GM06990 (cell line): Measurements from ENCODE around the gene NDUFA8.

Experiments used
- DNase-seq: peaks from one replicate; pipeline ENCODE4 v3.0.0-alpha.2; 2011; ENCODE audit not compliant: insufficient read length; ENCODE audit errors: extremely low read depth
- H3K27me3 ChIP-seq: replicated peaks from 2 replicates; pipeline ENCODE4 v1.6.0; 2011; ENCODE audit warnings: low read length; ENCODE audit not compliant: control insufficient read depth, insufficient read depth
- H3K36me3 ChIP-seq: 2 replicates; pipeline ENCODE4 v1.5.1; 2011; ENCODE audit warnings: low read length; ENCODE audit not compliant: control insufficient read depth, insufficient read depth
- H3K4me3 ChIP-seq: replicated peaks from 2 replicates; pipeline ENCODE4 v1.5.1; 2011; ENCODE audit warnings: low read depth, mild to moderate bottlenecking, control low read depth, low read length
- TF ChIP-seq, protein P1 (sequence below): IDR thresholded peaks from 2 replicates; pipeline ENCODE4 v1.5.1; 2011; ENCODE audit warnings: low read length, control low read depth, mild to moderate bottlenecking, inconsistent platforms; ENCODE audit not compliant: insufficient read depth, poor library complexity, severe bottlenecking

The NDUFA8 gene

DNA sequence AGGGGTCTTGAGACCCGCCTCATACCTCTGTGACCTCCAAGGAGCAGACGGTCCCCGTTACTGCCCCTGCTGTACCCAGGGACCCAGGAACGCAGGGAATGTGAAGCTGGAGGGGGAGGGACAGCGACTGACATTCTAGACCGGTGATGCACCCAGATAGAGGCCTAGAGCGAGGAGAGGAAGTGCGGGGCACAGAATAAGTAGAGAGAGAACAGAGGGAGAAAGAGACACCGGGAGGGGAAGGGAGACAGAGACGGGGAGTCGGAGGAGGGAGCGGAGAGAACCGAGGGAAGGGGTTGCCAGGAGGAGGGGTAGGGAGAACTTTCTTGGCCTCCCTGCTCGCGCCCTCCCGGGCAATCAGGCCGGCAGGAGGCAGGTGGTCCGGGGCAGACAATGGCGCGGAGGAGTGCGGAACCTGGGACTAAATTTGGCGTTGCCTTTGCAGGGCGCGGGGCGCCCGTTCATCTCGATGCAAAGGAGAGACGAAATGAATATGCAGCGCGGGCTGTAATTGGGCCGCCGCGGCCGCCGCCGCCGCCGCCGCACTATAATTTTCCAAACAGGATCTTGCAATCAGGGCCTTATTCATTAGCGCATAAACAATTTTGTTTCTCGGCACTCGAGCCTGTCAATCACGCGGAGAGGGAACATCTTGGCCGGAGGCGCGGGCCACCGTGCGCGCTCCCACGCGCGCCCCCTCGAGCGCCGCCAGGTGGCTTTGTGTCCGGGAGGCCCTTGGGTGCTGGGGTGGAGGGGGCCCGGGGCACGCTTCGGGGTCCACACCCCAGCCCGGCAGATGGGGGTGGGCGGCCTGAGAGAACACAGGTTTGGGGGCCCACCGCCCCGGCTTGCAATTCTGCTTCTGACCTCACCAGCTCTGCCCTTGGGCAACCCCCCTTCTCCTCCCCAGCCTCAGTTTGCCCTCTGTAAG is 33.0 kb downstream of the NDUFA8 start:
- H3K27me3 ChIP-seq: peaks cover 1% of the 10 kb centered on the region
- DNase-seq: no peak
- TF ChIP-seq, protein P1, sequence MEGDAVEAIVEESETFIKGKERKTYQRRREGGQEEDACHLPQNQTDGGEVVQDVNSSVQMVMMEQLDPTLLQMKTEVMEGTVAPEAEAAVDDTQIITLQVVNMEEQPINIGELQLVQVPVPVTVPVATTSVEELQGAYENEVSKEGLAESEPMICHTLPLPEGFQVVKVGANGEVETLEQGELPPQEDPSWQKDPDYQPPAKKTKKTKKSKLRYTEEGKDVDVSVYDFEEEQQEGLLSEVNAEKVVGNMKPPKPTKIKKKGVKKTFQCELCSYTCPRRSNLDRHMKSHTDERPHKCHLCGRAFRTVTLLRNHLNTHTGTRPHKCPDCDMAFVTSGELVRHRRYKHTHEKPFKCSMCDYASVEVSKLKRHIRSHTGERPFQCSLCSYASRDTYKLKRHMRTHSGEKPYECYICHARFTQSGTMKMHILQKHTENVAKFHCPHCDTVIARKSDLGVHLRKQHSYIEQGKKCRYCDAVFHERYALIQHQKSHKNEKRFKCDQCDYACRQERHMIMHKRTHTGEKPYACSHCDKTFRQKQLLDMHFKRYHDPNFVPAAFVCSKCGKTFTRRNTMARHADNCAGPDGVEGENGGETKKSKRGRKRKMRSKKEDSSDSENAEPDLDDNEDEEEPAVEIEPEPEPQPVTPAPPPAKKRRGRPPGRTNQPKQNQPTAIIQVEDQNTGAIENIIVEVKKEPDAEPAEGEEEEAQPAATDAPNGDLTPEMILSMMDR: no peak
- H3K4me3 ChIP-seq: no peak overlapping the region
- no peaks in the 10 kb centered on the region for H3K36me3 ChIP-seq

DNA sequence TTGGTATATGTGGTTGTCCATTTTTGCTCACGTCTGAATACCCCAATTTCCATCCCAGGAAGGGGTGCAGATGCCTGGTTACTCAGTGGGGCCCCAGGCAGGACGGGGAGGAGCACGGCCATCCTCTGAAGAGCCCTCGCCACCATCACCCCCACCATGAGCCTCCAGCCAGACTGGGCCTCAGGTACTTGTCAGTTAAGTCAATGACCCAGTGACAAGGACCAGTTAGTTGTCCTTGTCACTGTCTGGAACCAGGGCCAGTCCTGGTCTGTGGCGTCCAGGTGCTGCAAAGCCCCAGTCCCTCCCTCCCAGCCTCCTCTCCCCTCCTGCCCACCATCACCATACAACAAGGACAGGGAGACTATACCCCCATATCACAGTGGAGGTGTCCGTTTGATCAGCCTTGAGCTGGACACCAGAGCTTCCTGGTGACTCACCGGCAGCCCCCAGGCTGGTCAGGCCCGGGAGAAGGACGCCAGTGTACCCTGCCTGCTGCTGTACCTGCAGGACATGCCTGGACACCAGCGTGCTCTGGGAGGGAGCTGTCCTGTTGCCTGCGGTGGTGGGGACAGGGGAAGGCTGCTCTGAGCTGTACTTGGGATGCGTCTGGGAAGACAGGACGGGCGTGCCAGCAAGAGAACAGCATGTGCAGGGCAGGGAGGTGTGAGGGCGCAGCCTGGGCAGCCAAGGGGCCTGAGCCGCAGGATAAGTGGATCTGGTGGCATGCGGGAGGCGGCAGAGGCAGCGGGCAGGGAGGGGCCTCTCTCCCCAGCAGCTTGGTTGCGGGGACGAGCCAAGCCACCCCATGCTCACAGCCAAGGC is 33.9 kb downstream of the NDUFA8 start:
- TF ChIP-seq, protein P1: no peak
- no peak for DNase-seq
- Histone ChIP-seq H3K4me3 (no peak overlapping the region), H3K36me3 (no peaks in the 10 kb centered on the region), H3K27me3 (peaks cover 1% of the 10 kb centered on the region)

DNA sequence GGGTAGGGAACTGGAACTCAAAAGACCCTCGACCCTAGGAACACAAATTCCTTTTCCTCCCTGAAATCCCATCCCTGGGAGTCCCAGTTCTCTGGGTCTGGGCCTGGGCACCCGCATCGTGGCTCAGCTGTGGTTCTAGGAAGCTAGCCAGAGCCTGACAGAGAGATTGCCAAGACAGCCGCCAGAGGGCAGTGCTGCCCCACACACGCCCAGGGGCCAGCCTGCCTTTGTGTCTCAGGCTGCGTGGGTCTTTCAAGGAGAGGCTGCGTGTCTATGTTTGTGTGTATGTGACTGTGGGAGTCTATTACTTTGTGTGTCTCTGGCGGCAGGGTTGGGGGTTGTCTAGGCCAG is 34.4 kb downstream of the NDUFA8 start:
- Histone ChIP-seq H3K4me3 (no peak overlapping the region), H3K27me3 (peaks cover 1% of the 10 kb centered on the region), H3K36me3 (no peaks in the 10 kb centered on the region)
- TF ChIP-seq, protein P1: peak; percentile 93
- peak; percentile 64 for DNase-seq

DNA sequence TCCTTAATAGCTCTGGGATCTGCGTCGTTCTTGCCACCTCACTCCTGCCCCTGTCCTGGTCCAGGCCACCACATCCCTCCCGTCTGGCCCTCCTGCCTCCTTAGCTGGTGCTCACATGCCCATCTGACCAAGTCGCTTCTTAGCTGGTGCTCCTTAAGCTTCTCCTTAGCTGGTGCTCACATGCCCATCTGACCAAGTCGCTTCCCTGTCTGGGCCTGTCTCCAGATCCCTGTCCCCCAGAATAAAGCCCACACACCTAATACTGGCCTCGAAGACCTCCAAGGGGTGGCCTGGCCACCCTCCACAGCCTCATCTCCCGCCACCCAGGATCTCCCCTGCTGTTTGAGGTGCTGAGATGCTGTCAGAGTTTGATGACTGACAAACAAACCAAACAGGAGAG is 35.1 kb downstream of the NDUFA8 start:
- DNase-seq: no peak
- TF ChIP-seq, protein P1: no peak
- no peaks in the 10 kb centered on the region for H3K36me3 ChIP-seq
- H3K27me3 ChIP-seq: peaks cover 1% of the 10 kb centered on the region
- H3K4me3 ChIP-seq: no peak overlapping the region

DNA sequence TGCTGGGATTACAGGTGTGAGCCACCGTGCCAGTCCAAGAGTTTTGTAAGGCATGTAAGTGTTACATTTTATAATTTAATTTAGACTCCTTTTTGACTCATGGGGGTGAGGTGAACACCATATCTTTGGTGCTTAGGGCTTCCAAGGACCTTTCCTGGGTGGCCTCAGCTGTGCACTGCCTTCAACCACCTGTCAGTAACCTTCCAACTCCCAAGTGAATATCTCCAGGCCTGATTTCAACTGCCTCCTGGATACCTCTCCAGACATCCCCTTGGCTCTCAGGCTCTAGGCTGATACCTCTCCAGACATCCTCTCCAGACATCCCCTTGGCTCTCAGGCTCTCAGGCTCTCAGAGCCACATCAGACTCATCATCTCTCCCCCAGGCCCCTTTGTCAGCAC is 35.5 kb downstream of the NDUFA8 start:
- Histone ChIP-seq H3K27me3 (peaks cover 1% of the 10 kb centered on the region), H3K4me3 (no peak overlapping the region), H3K36me3 (no peaks in the 10 kb centered on the region)
- TF ChIP-seq, protein P1: no peak
- no peak for DNase-seq
